HepG2 (cell line): Measurements from ENCODE around the gene NAV2. TPM values are rescaled to one million over a fixed set of nuclear protein-coding genes. Genes with fewer than 3 reads are reported as not detected.

ENCODE experiments used
- ATAC-seq: fragments of 200-7000 bp; cut with Tn5 transposase; 3 replicates; pipeline ENCODE4 v1.9.1; 2020; ENCODE audit warnings: mild to moderate bottlenecking, moderate library complexity
- BruUV-seq: library from RNA; stranded (reverse); fragments of 400-500 nt; replicated peaks from 2 replicates; lab custom pipeline; 2021; lab: Mats Ljungman, UMichigan
- CTCF ChIA-PET: fragments of 300-600 bp; formaldehyde crosslinking; extraction: SDS; loops from one replicate; lab custom pipeline; 2021; ENCODE audit warnings: low total read pairs, inconsistent platforms, low intra/inter-chr PET ratio; lab: Yijun Ruan, JAX
- POLR2A ChIA-PET: fragments of 350-600 bp; sonication (Branson Sonifier 250); formaldehyde crosslinking; loops from one replicate; lab custom pipeline; 2020; ENCODE audit warnings: antibody characterized with exemption, inconsistent platforms; lab: Yijun Ruan, JAX
- DNase-seq: peaks from one replicate; pipeline ENCODE4 v3.0.0-alpha.2; 2015; ENCODE audit warnings: low spot score
- FAIRE-seq: peaks from 3 replicates; lab custom pipeline; 2011; peaks lifted over from hg19 to GRCh38; lab: Jason Lieb, UNC
- H2AFZ ChIP-seq: one replicate; pipeline ENCODE4 v1.6.1; 2011; ENCODE audit warnings: low read length, inconsistent platforms
- H3K27ac ChIP-seq: fragments of 300-600 bp; 3 replicates; pipeline ENCODE4 v1.8.0; 2011; ENCODE audit warnings: mixed run types, mild to moderate bottlenecking, mixed read lengths, low read length, inconsistent platforms; ENCODE audit not compliant: insufficient read depth; ENCODE audit errors: extremely low read length
- H3K27me3 ChIP-seq, 2 experiments: fragments of 200-600 bp in 1 of 2; 2 replicates in 1 of 2; 3 replicates in 1 of 2; pipeline versions ENCODE4 v1.6.0 to v1.8.0; 2011; ENCODE audit warnings: low read length in 2 of 2, mild to moderate bottlenecking in 2 of 2, moderate library complexity in 2 of 2, inconsistent platforms in 1 of 2; ENCODE audit not compliant: insufficient read depth in 2 of 2, control insufficient read depth in 1 of 2
- H3K36me3 ChIP-seq, 2 experiments: fragments of 200-600 bp in 1 of 2; replicated peaks in 1 of 2; 2 replicates in 1 of 2; 3 replicates in 1 of 2; pipeline versions ENCODE4 v1.5.1 to v1.8.0; 2011; ENCODE audit warnings: low read length in 2 of 2, inconsistent platforms in 1 of 2; ENCODE audit not compliant: insufficient read depth in 2 of 2, control insufficient read depth in 1 of 2
- H3K4me1 ChIP-seq: 2 replicates; pipeline ENCODE4 v1.5.1; 2012; ENCODE audit warnings: low read length, inconsistent platforms; ENCODE audit not compliant: insufficient read depth
- H3K4me2 ChIP-seq: 2 replicates; pipeline ENCODE4 v1.6.0; 2011; ENCODE audit warnings: low read depth, low read length, inconsistent platforms
- H3K4me3 ChIP-seq, 3 experiments: fragments of 200-600 bp in 1 of 3; sonication (generic), shearing (Covaris generic) in 1 of 3; replicated peaks in 1 of 3; 2 replicates each; pipeline ENCODE4 v1.5.1; 2011 to 2016; ENCODE audit warnings: low read length in 3 of 3, inconsistent platforms in 2 of 3, low read depth in 2 of 3, mild to moderate bottlenecking in 2 of 3, control low read depth in 1 of 3, mixed read lengths in 1 of 3; ENCODE audit not compliant: insufficient read depth in 1 of 3
- H3K79me2 ChIP-seq: one replicate; pipeline ENCODE4 v1.6.1; 2011; ENCODE audit warnings: low read length, inconsistent platforms; ENCODE audit not compliant: insufficient read depth
- H3K9ac ChIP-seq: 2 replicates; pipeline ENCODE4 v1.6.0; 2011; ENCODE audit warnings: mild to moderate bottlenecking, low read depth, low read length, inconsistent platforms; ENCODE audit not compliant: insufficient read depth
- H3K9me3 ChIP-seq: 2 replicates; pipeline ENCODE4 v1.5.1; 2012; ENCODE audit warnings: mild to moderate bottlenecking, low read length
- H4K20me1 ChIP-seq: 2 replicates; pipeline ENCODE4 v1.6.0; 2011; ENCODE audit warnings: inconsistent platforms, mild to moderate bottlenecking, low read length, moderate library complexity; ENCODE audit not compliant: insufficient read depth
- ATF4 ChIP-seq, 2 experiments: fragments of 450-650 bp in 1 of 2; sonication (generic) in 1 of 2; formaldehyde crosslinking; IDR thresholded peaks; 2 replicates each; pipeline versions ENCODE4 v1.5.0 to v1.8.0; 2020 to 2022; ENCODE audit warnings: mild to moderate bottlenecking in 1 of 2, missing genetic modification reagents in 1 of 2
- KDM3A ChIP-seq: IDR thresholded peaks from 2 replicates; pipeline ENCODE4 v1.6.1; 2018; ENCODE audit warnings: low read depth, missing compliant biosample characterization
- MIXL1 ChIP-seq: IDR thresholded peaks from 2 replicates; pipeline ENCODE4 v1.6.1; 2016
- MYC ChIP-seq: sonication (generic); formaldehyde crosslinking; IDR thresholded peaks from 2 replicates; pipeline ENCODE4 v1.9.0; 2021; ENCODE audit warnings: missing genetic modification reagents, borderline replicate concordance
- NFAT5 ChIP-seq: sonication (generic); formaldehyde crosslinking; IDR thresholded peaks from 2 replicates; pipeline ENCODE4 v1.4.0; 2020; ENCODE audit warnings: missing genetic modification reagents
- TRIM22 ChIP-seq: fragments of 450-650 bp; IDR thresholded peaks from 2 replicates; pipeline ENCODE4 v1.6.1; 2017
- ZNF296 ChIP-seq: sonication (generic); formaldehyde crosslinking; conservative IDR thresholded peaks from 2 replicates; pipeline ENCODE4 v1.5.0; 2020; ENCODE audit warnings: mild to moderate bottlenecking, missing genetic modification reagents
- ZNF543 ChIP-seq: sonication (generic); formaldehyde crosslinking; IDR thresholded peaks from 2 replicates; pipeline ENCODE4 v1.4.0; 2020; ENCODE audit warnings: mild to moderate bottlenecking, missing genetic modification reagents
- ZNF546 ChIP-seq: sonication (generic); formaldehyde crosslinking; conservative IDR thresholded peaks from 2 replicates; pipeline ENCODE4 v1.8.1; 2023; ENCODE audit warnings: mild to moderate bottlenecking, missing genetic modification reagents
- ZNF784 ChIP-seq: sonication (generic); formaldehyde crosslinking; IDR thresholded peaks from 2 replicates; pipeline ENCODE4 v1.5.1; 2020; ENCODE audit warnings: missing genetic modification reagents, mild to moderate bottlenecking, borderline replicate concordance
- WGBS: methylation state at CpG from one replicate; pipeline ENCODE4 v1.1.6; 2017; ENCODE audit warnings: low lambda C conversion rate; 5-methylcytosine and 5-hydroxymethylcytosine counted together
- in situ Hi-C: cut with HindIII; loops from 2 replicates; pipeline ENCODE4 v1.10.0; 2017; ENCODE audit warnings: low pct_unique_long_range_greater_than_20kb; ENCODE audit not compliant: extremely low pct_ligation_motif_present
- intact Hi-C: fragments of 100-400 bp; cut with micrococcal nuclease; formaldehyde crosslinking; loops from one replicate; pipeline ENCODE4 v1.10.0; 2022; ENCODE audit not compliant: unreplicated experiment
- polyA plus RNA-seq, 8 experiments: library from polyadenylated mRNA; depleted of rRNA in 3 of 8; stranded (reverse) in 7 of 8; unstranded in 1 of 8; fragments of >200 nt; fragmentation: Illumina TruSeq in 4 of 8; extraction: Trizol in 4 of 8; gene quantifications; 2 replicates each; pipeline versions ENCODE4 v1.2.1 to v1.2.3, GENCODE V29; 2011 to 2016; ENCODE audit warnings: low read depth in 4 of 8, missing spikeins in 1 of 8, mixed read lengths in 1 of 8; ENCODE audit not compliant: insufficient read depth in 1 of 8
- total RNA-seq, 5 experiments: library from RNA; depleted of rRNA; stranded (reverse); fragments of >200 nt; fragmentation: Illumina TruSeq; extraction: Trizol; gene quantifications; 2 replicates each; pipeline ENCODE4 v1.2.3, GENCODE V29; 2016; ENCODE audit warnings: low read depth in 1 of 5

The NAV2 gene
- total and polyA plus RNA-seq, 2 of the 13 experiments (the other 11 are each of a cell fraction or from before 2014, with no cell fraction given): 9.3 to 34.6 TPM

GRCh38 chr11:19775622-19776021, 63.0 kb downstream of the NAV2 start:
- H3K27ac ChIP-seq: no peak overlapping the region
- CTCF ChIA-PET: no interaction called here
- no peak overlapping the region for H3K9ac ChIP-seq
- H3K79me2 ChIP-seq: no peaks in the 10 kb centered on the region
- H3K4me3 ChIP-seq: no peak overlapping the region
- BruUV-seq: no TSS peak
- no peak for DNase-seq
- no peaks in the 10 kb centered on the region for H3K4me1 ChIP-seq
- intact Hi-C loops: no loop called here
- H3K4me2 ChIP-seq: no peak overlapping the region
- in situ Hi-C loops: no loop called here
- TF ChIP-seq KDM3A (CRISPR knock-in tag): no peak
- no peak for TF ChIP-seq ZNF296 (CRISPR knock-in tag)
- TF ChIP-seq, all 625 proteins: peak for 0
- ATAC-seq (no peak), FAIRE-seq (no peak)
- 39% methylated on average over 4 of the region's 4 CpGs for WGBS
- Histone ChIP-seq H4K20me1 (no peaks in the 10 kb centered on the region), H2AFZ (no peak overlapping the region), H3K36me3 (no peaks in the 10 kb centered on the region), H3K9me3 (no peaks in the 10 kb centered on the region), H3K27me3 (peaks cover 3 to 47% of the 10 kb centered on the region in 2 experiments; a peak in 4 of 5 replicates)
- POLR2A ChIA-PET: no interaction called here

- no peaks in the 10 kb centered on the region for H3K36me3 ChIP-seq
- ChIA-PET CTCF (no interaction called here), POLR2A (no interaction called here)
- intact Hi-C loops: no loop called here
- ATAC-seq: peak; percentile 72
- in situ Hi-C loops: no loop called here
- H3K27me3 ChIP-seq: peaks cover 3 to 47% of the 10 kb centered on the region in 2 experiments; a peak in 4 of 5 replicates
- WGBS: 10% methylated on average over 4 of the region's 48 CpGs
- FAIRE-seq: no peak
- H3K27ac ChIP-seq: no peak overlapping the region
- BruUV-seq: no TSS peak
- no peaks in the 10 kb centered on the region for H3K9me3 ChIP-seq
- no peaks in the 10 kb centered on the region for H4K20me1 ChIP-seq
- peak overlapping the region; percentile 18; the same call in 1 of the 2 replicates for H3K4me2 ChIP-seq
- no peak overlapping the region for H3K9ac ChIP-seq
- no peaks in the 10 kb centered on the region for H3K4me1 ChIP-seq
- DNase-seq: no peak
- peak overlapping the region in 1 of 3 experiments; percentile 43; a peak in 1 of 6 replicates for H3K4me3 ChIP-seq
- H2AFZ ChIP-seq: no peak overlapping the region
- no peaks in the 10 kb centered on the region for H3K79me2 ChIP-seq
- TF ChIP-seq TRIM22 (no peak), MIXL1 (CRISPR knock-in tag) (no peak), ZNF543 (CRISPR knock-in tag) (no peak), NFAT5 (no peak), ZNF784 (CRISPR knock-in tag) (no peak), ATF4 (CRISPR knock-in tag; IDR thresholded peaks at IDR 0.05) (no peak), MYC (CRISPR knock-in tag) (no peak), ZNF546 (no peak)
Measured at GRCh38 chr11:19777039-19777376, 64.4 kb downstream of the NAV2 start.
